ENCODE results near the gene SPRR1A.

SPRR1A gene

GRCh38 chr1:153030895-153031294, 47.0 kb downstream of the SPRR1A start, which contains the start of gene SPRR1B:
Gene SPRR1B (plus strand): TSS chr1:153031203. CDS start chr1:153032346, 1,143 bp downstream.
- Histone ChIP-seq H3K27ac (ENCODE audit: extremely low read depth, low read depth, low read length) (no peak within 1 kb of the TSS), H3K4me1 (ENCODE audit: control insufficient read depth, insufficient read depth, low read length) (no peaks in the 10 kb centered on the region), H3K4me3 (ENCODE audit: low read depth, low read length) (no peak within 1 kb of the TSS), H3K36me3 (ENCODE audit: control insufficient read depth in 2 of 2, insufficient read depth in 1 of 2, low read length in 2 of 2) (no peaks in the 10 kb centered on the region), H3K9me3 (ENCODE audit: control insufficient read depth, insufficient read depth, low read depth, low read length) (no peaks in the 10 kb centered on the region)
- no peak for TF ChIP-seq KLF7 (tag by site-specific recombination; IDR thresholded peaks at IDR 0.05; ENCODE audit: borderline replicate concordance)
- TF ChIP-seq ZNF449 (tag by site-specific recombination; IDR thresholded peaks at IDR 0.05) = no peak
- TF ChIP-seq ZNF654 (tag by site-specific recombination; IDR thresholded peaks at IDR 0.05; ENCODE audit: low read depth) = no peak
- TF ChIP-seq ZNF280C (tag by site-specific recombination; IDR thresholded peaks at IDR 0.05) = no peak
- TF ChIP-seq PBX3 (CRISPR knock-in tag; IDR thresholded peaks at IDR 0.05) = no peak
- no peak for TF ChIP-seq ZNF121 (tag by site-specific recombination; IDR thresholded peaks at IDR 0.05)
- TF ChIP-seq AEBP2 (tag by site-specific recombination; IDR thresholded peaks at IDR 0.05; ENCODE audit: borderline replicate concordance) = no peak
- TF ChIP-seq ZNF596 (tag by site-specific recombination; IDR thresholded peaks at IDR 0.05) = no peak
- TF ChIP-seq ZBTB6 (tag by site-specific recombination; IDR thresholded peaks at IDR 0.05) = no peak
- TF ChIP-seq ZSCAN23 (tag by site-specific recombination; IDR thresholded peaks at IDR 0.05) = no peak
- TF ChIP-seq YY1 (tag by site-specific recombination; IDR thresholded peaks at IDR 0.05) = no peak
- no peak for TF ChIP-seq MZF1 (tag by site-specific recombination; IDR thresholded peaks at IDR 0.05; ENCODE audit: borderline replicate concordance)
- TF ChIP-seq SCRT1 (tag by site-specific recombination; IDR thresholded peaks at IDR 0.05; ENCODE audit: borderline replicate concordance) = peak; percentile 46; the same call in 1 of the 2 replicates
- no peak for TF ChIP-seq ZNF501 (tag by site-specific recombination; IDR thresholded peaks at IDR 0.05)
- TF ChIP-seq TCF7L2 (IDR thresholded peaks at IDR 0.05; ENCODE audit: borderline replicate concordance, low read depth, low read length) = no peak
- TF ChIP-seq SCRT2 (tag by site-specific recombination; IDR thresholded peaks at IDR 0.05) = peak; percentile 71
- ChIA-PET CTCF (interaction anchor here (1.4 kb wide), 1 partner anchor 162 kb away, joined by 3 read pairs; no protein-coding TSS in a partner anchor), POLR2A (no interaction called here)

- ChIA-PET POLR2A (no interaction called here), CTCF (interaction anchor here (1.1 to 1.6 kb wide), 8 partner anchors 10 to 162 kb away, joined by 3 to 6 read pairs (median 4); partner anchors contain the start of genes SMCP and SPRR2D)
- no peak overlapping the region for H3K27ac ChIP-seq (ENCODE audit: extremely low read depth, low read depth, low read length)
- no peaks in the 10 kb centered on the region for H3K4me1 ChIP-seq (ENCODE audit: control insufficient read depth, insufficient read depth, low read length)
- H3K9me3 ChIP-seq (ENCODE audit: control insufficient read depth, insufficient read depth, low read depth, low read length) = no peaks in the 10 kb centered on the region
- no peaks in the 10 kb centered on the region for H3K36me3 ChIP-seq (ENCODE audit: control insufficient read depth in 2 of 2, insufficient read depth in 1 of 2, low read length in 2 of 2)
- H3K4me3 ChIP-seq (ENCODE audit: low read depth, low read length) = no peak overlapping the region
- no peak for TF ChIP-seq ZBTB8A (tag by site-specific recombination; IDR thresholded peaks at IDR 0.05)
- TF ChIP-seq ZNF610 (tag by site-specific recombination; IDR thresholded peaks at IDR 0.05; ENCODE audit: borderline replicate concordance) = no peak
- TF ChIP-seq ZNF701 (tag by site-specific recombination; IDR thresholded peaks at IDR 0.05) = no peak
- no peak for TF ChIP-seq ZNF645 (tag by site-specific recombination; IDR thresholded peaks at IDR 0.05)
- TF ChIP-seq BCL6B (tag by site-specific recombination; IDR thresholded peaks at IDR 0.05) = no peak
- TF ChIP-seq ZNF37A (tag by site-specific recombination; IDR thresholded peaks at IDR 0.05) = no peak
- TF ChIP-seq ZNF571 (tag by site-specific recombination; IDR thresholded peaks at IDR 0.05) = no peak
- no peak for TF ChIP-seq ZNF791 (tag by site-specific recombination; IDR thresholded peaks at IDR 0.05)
Observed at GRCh38 chr1:153032073-153032472, 48.2 kb downstream of the SPRR1A start.

Data from HEK293 (cell line).